HepG2 (cell line): Measurements from ENCODE around the gene BCKDHB. TPM values are rescaled to one million over a fixed set of nuclear protein-coding genes. Genes with fewer than 3 reads are reported as not detected.
A peak's percentile ranks its signal among the peaks of the same experiment; 100 is the strongest.

Experiments
- ATF1 ChIP-seq: IDR thresholded peaks from 2 replicates; pipeline ENCODE4 v1.6.1; 2016; ENCODE audit warnings: mild to moderate bottlenecking, control low read depth
- GTF3A ChIP-seq: sonication (generic); formaldehyde crosslinking; conservative IDR thresholded peaks from 2 replicates; pipeline ENCODE4 v1.4.0; 2020; ENCODE audit warnings: mild to moderate bottlenecking, missing genetic modification reagents
- HCFC1 ChIP-seq: fragments of 150-350 bp; IDR thresholded peaks from 2 replicates; pipeline ENCODE4 v1.6.1; 2014; ENCODE audit warnings: low read depth, low read length
- KAT8 ChIP-seq: IDR thresholded peaks from 2 replicates; pipeline ENCODE4 v1.6.1; 2016; ENCODE audit warnings: missing genetic modification reagents, missing compliant biosample characterization
- MTF1 ChIP-seq: sonication (generic); formaldehyde crosslinking; IDR thresholded peaks from 2 replicates; pipeline ENCODE4 v1.5.0; 2020; ENCODE audit warnings: missing genetic modification reagents
- PTBP1 ChIP-seq: fragments of 200-400 bp; formaldehyde crosslinking; IDR thresholded peaks from 2 replicates; pipeline ENCODE4 v1.6.1; 2018; ENCODE audit warnings: low read length, low read depth; ENCODE audit not compliant: poor library complexity, severe bottlenecking
- RFXANK ChIP-seq: IDR thresholded peaks from 2 replicates; pipeline ENCODE4 v1.6.1; 2016
- RXRA ChIP-seq: sonication (generic); formaldehyde crosslinking; IDR thresholded peaks from 2 replicates; pipeline ENCODE4 v1.5.1; 2020; ENCODE audit warnings: missing genetic modification reagents
- SNRNP70 ChIP-seq: fragments of 200-400 bp; formaldehyde crosslinking; IDR thresholded peaks from 2 replicates; pipeline ENCODE4 v1.6.1; 2017; ENCODE audit warnings: mild to moderate bottlenecking, low read depth, low read length, moderate library complexity
- SRSF1 ChIP-seq: fragments of 200-400 bp; formaldehyde crosslinking; optimal IDR thresholded peaks from 2 replicates; pipeline ENCODE3; 2017; ENCODE audit warnings: mild to moderate bottlenecking, low read depth, low read length, moderate library complexity
- STAT5B ChIP-seq: sonication (generic); formaldehyde crosslinking; IDR thresholded peaks from 2 replicates; pipeline ENCODE4 v1.4.0; 2020; ENCODE audit warnings: missing genetic modification reagents
- ZBTB20 ChIP-seq: sonication (generic); formaldehyde crosslinking; IDR thresholded peaks from 2 replicates; pipeline ENCODE4 v1.8.1; 2023; ENCODE audit warnings: missing genetic modification reagents, low read depth, mild to moderate bottlenecking, borderline replicate concordance
- ZBTB7B ChIP-seq: sonication (generic); formaldehyde crosslinking; IDR thresholded peaks from 2 replicates; pipeline ENCODE4 v1.4.0; 2020; ENCODE audit warnings: missing genetic modification reagents
- ZC3H13 ChIP-seq: sonication (generic); formaldehyde crosslinking; IDR thresholded peaks from 2 replicates; pipeline ENCODE4 v1.8.1; 2023; ENCODE audit warnings: mild to moderate bottlenecking, missing genetic modification reagents, moderate library complexity
- ZFP62 ChIP-seq: sonication (generic); formaldehyde crosslinking; IDR thresholded peaks from 2 replicates; pipeline ENCODE4 v1.4.0; 2020; ENCODE audit warnings: missing genetic modification reagents
- ZNF431 ChIP-seq: sonication (generic); formaldehyde crosslinking; IDR thresholded peaks from 2 replicates; pipeline ENCODE4 v1.9.0; 2022; ENCODE audit warnings: missing genetic modification reagents, low read depth, mild to moderate bottlenecking, borderline replicate concordance
- ZNF441 ChIP-seq: sonication (generic); formaldehyde crosslinking; IDR thresholded peaks from 2 replicates; pipeline ENCODE4 v1.7.0; 2021; ENCODE audit warnings: missing genetic modification reagents, borderline replicate concordance
- ZNF772 ChIP-seq: sonication (generic); formaldehyde crosslinking; IDR thresholded peaks from 2 replicates; pipeline ENCODE4 v1.5.0; 2020; ENCODE audit warnings: mild to moderate bottlenecking, missing genetic modification reagents
- ZNF777 ChIP-seq: sonication (generic); formaldehyde crosslinking; IDR thresholded peaks from 2 replicates; pipeline ENCODE4 v1.4.0; 2020; ENCODE audit warnings: missing genetic modification reagents
- ZSCAN20 ChIP-seq: sonication (generic); formaldehyde crosslinking; IDR thresholded peaks from 2 replicates; pipeline ENCODE4 v1.4.0; 2020; ENCODE audit warnings: missing genetic modification reagents, mild to moderate bottlenecking, borderline replicate concordance
- polyA plus RNA-seq, 8 experiments: library from polyadenylated mRNA; depleted of rRNA in 3 of 8; stranded (reverse) in 7 of 8; unstranded in 1 of 8; fragments of >200 nt; fragmentation: Illumina TruSeq in 4 of 8; extraction: Trizol in 4 of 8; gene quantifications; 2 replicates each; pipeline versions ENCODE4 v1.2.1 to v1.2.3, GENCODE V29; 2011 to 2016; ENCODE audit warnings: low read depth in 4 of 8, missing spikeins in 1 of 8, mixed read lengths in 1 of 8; ENCODE audit not compliant: insufficient read depth in 1 of 8
- total RNA-seq, 5 experiments: library from RNA; depleted of rRNA; stranded (reverse); fragments of >200 nt; fragmentation: Illumina TruSeq; extraction: Trizol; gene quantifications; 2 replicates each; pipeline ENCODE4 v1.2.3, GENCODE V29; 2016; ENCODE audit warnings: low read depth in 1 of 5
- TF ChIP-seq, protein P1 (sequence below): sonication (generic); formaldehyde crosslinking; conservative IDR thresholded peaks from 2 replicates; pipeline ENCODE4 v1.4.0; 2020; ENCODE audit warnings: missing genetic modification reagents
- TF ChIP-seq, protein P2 (sequence below): sonication (generic); formaldehyde crosslinking; conservative IDR thresholded peaks from 2 replicates; pipeline ENCODE4 v1.4.0; 2020; ENCODE audit warnings: missing genetic modification reagents
- TF ChIP-seq, protein P3 (sequence below): sonication (generic); formaldehyde crosslinking; IDR thresholded peaks from 2 replicates; pipeline ENCODE4 v1.4.0; 2020; ENCODE audit warnings: missing genetic modification reagents
- TF ChIP-seq, protein P4 (sequence below): sonication (generic); formaldehyde crosslinking; IDR thresholded peaks from 2 replicates; pipeline ENCODE4 v1.8.1; 2023; ENCODE audit warnings: missing genetic modification reagents, inconsistent platforms, borderline replicate concordance

The BCKDHB gene
- total and polyA plus RNA-seq, 2 of the 13 experiments (the other 11 are each of a cell fraction or from before 2014, with no cell fraction given) = 10.8 to 13.6 TPM

DNA sequence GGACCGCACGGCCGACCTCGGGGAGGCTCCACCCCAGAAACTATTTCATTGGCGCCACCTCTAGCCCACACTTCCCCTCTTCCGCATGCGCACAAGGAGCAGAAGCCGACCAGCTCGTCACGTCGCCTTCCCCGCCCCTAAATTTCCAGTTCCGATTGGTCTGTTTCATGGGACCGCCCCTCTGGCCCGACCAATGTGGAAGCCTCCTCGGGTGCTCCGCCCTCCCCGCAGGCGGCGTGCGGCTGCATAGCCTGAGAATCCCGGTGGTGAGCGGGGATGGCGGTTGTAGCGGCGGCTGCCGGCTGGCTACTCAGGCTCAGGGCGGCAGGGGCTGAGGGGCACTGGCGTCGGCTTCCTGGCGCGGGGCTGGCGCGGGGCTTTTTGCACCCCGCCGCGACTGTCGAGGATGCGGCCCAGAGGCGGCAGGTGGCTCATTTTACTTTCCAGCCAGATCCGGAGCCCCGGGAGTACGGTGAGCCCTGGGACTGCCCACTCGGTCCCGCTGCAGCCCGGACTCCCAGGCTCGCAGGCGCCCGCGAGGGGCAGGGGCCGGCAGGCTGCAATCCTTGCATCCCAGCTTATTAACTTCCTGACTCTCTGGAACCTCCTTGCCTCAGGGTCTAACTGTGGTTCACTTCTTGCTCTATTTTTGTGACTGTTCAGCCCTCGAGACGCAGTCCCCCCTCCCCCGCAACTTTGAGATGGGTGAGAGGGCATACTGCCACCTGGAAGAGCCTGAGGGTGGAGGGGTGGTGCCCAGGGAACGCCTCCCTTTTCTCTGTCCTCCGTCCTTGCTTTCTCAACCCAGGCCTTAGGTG lies at the start of gene BCKDHB (continued):
- TF ChIP-seq ZC3H13 (CRISPR knock-in tag) (peak; percentile 32; the same call in 1 of the 2 replicates), ZFP62 (CRISPR knock-in tag) (no peak), ZBTB7B (no peak), MTF1 (CRISPR knock-in tag) (no peak), GTF3A (no peak), ATF1 (peak; percentile 73), SRSF1 (no peak), ZSCAN20 (no peak), KAT8 (CRISPR knock-in tag) (peak; percentile 81), ZNF772 (CRISPR knock-in tag) (peak; percentile 61; the same call in 1 of the 2 replicates), ZBTB20 (CRISPR knock-in tag) (no peak), STAT5B (no peak), HCFC1 (no peak; the same call in 1 of the 2 replicates), ZNF431 (CRISPR knock-in tag) (no peak), ZNF441 (CRISPR knock-in tag) (no peak; the same call in 1 of the 2 replicates), RXRA (CRISPR knock-in tag) (peak; percentile 51; the same call in 1 of the 2 replicates), ZNF777 (CRISPR knock-in tag) (peak; percentile 74), RFXANK (0 out of 2 replicates have a peak, but pooled peaks have one; percentile 24), SNRNP70 (no peak), PTBP1 (no peak)
- TF ChIP-seq, protein P1, sequence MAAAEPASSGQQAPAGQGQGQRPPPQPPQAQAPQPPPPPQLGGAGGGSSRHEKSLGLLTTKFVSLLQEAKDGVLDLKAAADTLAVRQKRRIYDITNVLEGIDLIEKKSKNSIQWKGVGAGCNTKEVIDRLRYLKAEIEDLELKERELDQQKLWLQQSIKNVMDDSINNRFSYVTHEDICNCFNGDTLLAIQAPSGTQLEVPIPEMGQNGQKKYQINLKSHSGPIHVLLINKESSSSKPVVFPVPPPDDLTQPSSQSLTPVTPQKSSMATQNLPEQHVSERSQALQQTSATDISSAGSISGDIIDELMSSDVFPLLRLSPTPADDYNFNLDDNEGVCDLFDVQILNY (CRISPR knock-in tag) = no peak
- TF ChIP-seq, protein P2, sequence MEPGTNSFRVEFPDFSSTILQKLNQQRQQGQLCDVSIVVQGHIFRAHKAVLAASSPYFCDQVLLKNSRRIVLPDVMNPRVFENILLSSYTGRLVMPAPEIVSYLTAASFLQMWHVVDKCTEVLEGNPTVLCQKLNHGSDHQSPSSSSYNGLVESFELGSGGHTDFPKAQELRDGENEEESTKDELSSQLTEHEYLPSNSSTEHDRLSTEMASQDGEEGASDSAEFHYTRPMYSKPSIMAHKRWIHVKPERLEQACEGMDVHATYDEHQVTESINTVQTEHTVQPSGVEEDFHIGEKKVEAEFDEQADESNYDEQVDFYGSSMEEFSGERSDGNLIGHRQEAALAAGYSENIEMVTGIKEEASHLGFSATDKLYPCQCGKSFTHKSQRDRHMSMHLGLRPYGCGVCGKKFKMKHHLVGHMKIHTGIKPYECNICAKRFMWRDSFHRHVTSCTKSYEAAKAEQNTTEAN (CRISPR knock-in tag) = 0 out of 2 replicates have a peak, but pooled peaks have one; percentile 46
- TF ChIP-seq, protein P3, sequence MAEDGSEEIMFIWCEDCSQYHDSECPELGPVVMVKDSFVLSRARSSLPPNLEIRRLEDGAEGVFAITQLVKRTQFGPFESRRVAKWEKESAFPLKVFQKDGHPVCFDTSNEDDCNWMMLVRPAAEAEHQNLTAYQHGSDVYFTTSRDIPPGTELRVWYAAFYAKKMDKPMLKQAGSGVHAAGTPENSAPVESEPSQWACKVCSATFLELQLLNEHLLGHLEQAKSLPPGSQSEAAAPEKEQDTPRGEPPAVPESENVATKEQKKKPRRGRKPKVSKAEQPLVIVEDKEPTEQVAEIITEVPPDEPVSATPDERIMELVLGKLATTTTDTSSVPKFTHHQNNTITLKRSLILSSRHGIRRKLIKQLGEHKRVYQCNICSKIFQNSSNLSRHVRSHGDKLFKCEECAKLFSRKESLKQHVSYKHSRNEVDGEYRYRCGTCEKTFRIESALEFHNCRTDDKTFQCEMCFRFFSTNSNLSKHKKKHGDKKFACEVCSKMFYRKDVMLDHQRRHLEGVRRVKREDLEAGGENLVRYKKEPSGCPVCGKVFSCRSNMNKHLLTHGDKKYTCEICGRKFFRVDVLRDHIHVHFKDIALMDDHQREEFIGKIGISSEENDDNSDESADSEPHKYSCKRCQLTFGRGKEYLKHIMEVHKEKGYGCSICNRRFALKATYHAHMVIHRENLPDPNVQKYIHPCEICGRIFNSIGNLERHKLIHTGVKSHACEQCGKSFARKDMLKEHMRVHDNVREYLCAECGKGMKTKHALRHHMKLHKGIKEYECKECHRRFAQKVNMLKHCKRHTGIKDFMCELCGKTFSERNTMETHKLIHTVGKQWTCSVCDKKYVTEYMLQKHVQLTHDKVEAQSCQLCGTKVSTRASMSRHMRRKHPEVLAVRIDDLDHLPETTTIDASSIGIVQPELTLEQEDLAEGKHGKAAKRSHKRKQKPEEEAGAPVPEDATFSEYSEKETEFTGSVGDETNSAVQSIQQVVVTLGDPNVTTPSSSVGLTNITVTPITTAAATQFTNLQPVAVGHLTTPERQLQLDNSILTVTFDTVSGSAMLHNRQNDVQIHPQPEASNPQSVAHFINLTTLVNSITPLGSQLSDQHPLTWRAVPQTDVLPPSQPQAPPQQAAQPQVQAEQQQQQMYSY (CRISPR knock-in tag) = no peak
- TF ChIP-seq, protein P4, sequence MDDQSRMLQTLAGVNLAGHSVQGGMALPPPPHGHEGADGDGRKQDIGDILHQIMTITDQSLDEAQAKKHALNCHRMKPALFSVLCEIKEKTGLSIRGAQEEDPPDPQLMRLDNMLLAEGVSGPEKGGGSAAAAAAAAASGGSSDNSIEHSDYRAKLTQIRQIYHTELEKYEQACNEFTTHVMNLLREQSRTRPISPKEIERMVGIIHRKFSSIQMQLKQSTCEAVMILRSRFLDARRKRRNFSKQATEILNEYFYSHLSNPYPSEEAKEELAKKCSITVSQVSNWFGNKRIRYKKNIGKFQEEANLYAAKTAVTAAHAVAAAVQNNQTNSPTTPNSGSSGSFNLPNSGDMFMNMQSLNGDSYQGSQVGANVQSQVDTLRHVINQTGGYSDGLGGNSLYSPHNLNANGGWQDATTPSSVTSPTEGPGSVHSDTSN (CRISPR knock-in tag) = 0 out of 2 replicates have a peak, but pooled peaks have one; percentile 51
